MV-4-11 (cell line): ENCODE data around the gene EME1.
"Not testable (repeated sequence)": the region's sequence is repeated elsewhere in the genome, so short reads cannot be mapped to it uniquely, and the experiment has no call there.

ENCODE experiments used
- DNase-seq: peaks from one replicate; lab custom pipeline; 2025; lab: John Stamatoyannopoulos, UW

EME1 gene

GRCh38 chr17:50372758-50373556, at the start of gene EME1, which contains the start of gene MRPL27:
Gene EME1 (plus strand): TSS chr17:50373229. CDS start chr17:50375209, 1,980 bp downstream.
Gene MRPL27 (minus strand): TSS chr17:50373184. CDS start chr17:50373170, 14 bp downstream.
- DNase-seq = peak; percentile 90

GRCh38 chr17:50325906-50326305, 47.1 kb upstream of the EME1 start:
- DNase-seq = no peak

DNA sequence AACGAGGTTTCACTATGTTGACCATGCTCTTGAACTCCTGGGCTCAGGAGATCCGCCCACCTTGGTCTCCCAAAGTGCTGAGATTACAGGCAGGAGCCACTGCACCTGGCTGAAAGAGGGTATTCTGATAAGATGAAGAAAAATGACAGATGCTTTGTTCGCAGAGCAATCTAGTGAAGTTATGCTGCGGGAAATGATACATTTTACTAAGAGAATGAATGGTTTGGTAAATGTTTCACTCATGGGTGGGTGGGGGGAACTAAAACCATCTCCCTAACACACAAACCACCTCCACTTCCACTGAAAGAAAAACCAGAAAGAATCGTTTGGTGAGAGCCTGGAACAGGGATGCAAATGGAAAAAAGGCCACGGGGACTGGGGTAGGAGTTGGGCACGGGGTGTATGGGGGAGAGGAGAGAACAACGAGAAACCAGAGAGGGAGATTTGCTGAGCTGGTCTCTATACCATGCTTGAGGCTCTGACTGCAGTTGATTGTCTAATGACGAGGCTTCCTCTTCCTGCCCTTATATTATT, 46.1 kb upstream of the EME1 start:
- DNase-seq = no peak

GRCh38 chr17:50328363-50329325, 44.4 kb upstream of the EME1 start:
- DNase-seq = peak; percentile 16

- DNase-seq = no peak
These were observed 43.3 kb upstream of the EME1 start for GRCh38 chr17:50329716-50330115.

DNA sequence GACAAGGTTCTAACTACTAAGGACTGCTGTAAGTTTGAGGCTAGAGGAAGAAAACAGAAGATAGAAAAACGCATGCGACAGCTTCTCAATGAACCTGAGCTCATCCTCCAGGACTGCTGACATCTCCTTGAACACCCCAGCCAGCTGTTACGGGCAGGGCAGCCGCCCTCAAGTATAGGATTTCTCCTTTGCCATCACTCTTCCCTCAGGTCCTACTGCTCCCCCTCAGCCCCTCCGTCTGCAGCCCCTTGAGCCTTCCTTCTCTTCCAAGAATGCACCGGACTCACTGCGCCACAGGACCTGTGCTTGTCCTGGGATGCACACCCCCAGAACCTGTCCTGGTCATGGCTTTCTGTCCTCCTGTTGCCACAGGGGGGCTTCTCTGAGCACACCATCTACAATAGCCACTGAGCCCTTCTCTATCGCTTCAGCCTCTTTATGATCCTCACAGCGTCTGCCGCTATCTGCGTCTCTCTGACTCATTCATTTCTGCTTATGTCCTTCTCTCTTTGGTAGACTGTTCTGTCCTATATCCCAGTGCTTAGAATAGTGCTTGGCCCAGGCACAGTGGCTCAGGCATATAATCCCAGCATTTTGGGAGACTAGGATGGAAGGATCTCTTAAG, 42.8 kb upstream of the EME1 start:
- DNase-seq = no peak

- DNase-seq = no peak
These were observed 41.8 kb upstream of the EME1 start for GRCh38 chr17:50331085-50331791.

DNA sequence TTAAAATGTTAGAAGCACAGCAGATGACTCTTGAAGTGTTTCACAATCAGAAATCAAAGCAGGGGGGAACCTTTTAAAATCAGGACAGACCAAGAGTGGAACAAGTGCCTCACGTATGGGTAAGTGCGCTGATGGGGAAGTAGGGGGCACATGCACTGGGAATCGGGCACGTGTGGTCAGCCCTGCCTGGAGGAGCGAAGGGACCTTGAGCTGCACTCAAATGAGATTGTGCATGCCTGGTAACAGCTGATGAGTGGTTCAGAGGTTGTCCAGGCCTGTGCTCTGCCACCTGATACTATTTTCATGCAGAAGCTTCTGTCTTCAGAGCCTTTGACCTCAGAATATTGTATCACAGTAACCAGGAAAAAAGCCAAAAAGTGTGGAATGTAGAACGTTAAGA, 40.8 kb upstream of the EME1 start:
- peak; percentile 21 for DNase-seq

DNA sequence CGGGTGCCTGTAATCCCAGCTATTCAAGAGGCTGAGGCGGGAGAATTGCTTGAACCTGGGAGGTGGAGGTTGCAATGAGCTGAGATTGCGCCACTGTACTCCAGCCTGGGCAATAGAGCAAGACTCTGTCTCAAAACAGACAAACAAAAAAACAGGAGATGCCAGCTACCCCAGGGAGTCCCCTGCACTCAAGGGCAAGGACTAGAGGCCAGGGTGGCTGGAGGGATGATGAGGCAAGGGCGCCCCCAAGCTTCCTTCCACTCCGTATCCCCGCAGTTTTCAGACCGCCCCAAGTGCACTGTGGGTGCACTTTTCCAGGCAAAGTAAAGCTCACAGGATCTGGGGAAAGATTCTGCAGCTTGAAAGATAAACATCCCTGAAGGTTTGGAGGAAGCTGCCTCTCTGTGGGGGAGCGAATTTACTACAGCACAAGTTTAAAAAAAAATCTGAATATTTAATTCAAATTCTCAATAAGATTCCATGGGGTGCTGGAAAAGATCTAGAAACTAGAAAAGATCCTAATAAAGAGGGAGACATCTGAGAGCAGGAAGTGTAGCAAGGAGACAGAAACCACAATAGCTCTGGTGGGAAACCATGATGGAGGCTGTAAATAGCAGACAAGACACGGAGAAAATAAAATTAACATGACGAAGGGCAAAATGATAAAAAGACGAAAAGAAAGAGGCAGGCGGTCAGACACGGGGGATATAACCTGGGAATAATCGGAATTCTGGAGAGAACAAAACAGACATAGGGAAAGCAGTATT, 39.6 kb upstream of the EME1 start:
- DNase-seq = not testable (repeated sequence)

GRCh38 chr17:50337956-50338355, 35.1 kb upstream of the EME1 start:
- no peak for DNase-seq

DNA sequence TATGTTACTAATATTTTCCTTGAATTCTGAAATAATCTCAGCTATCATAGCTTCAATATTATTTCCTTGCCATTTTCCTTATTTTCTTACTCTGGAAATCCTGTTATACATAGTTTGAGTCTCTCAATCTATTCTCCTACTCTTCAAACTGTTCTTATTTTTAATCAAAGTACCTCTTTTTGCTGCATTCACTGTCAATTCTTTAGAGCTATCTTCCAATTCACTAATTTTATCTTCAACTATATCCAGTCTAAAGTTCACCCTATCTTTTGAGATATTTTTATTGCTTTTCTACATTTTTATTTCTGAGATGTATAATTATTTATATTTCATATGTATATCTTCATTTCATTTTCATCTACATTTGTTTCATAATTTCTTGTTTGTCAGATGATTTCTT, 34.4 kb upstream of the EME1 start:
- no peak for DNase-seq

- no peak for DNase-seq
These were observed 33.6 kb upstream of the EME1 start for GRCh38 chr17:50339381-50339780.

- DNase-seq = peak; percentile 57
These were observed 28.2 kb upstream of the EME1 start for GRCh38 chr17:50344731-50345365.

GRCh38 chr17:50345432-50346312, 27.4 kb upstream of the EME1 start, which contains the start of gene XYLT2:
Gene XYLT2 (plus strand): TSS chr17:50346126. CDS start chr17:50346141, 15 bp downstream.
- peak; percentile 64 for DNase-seq

DNA sequence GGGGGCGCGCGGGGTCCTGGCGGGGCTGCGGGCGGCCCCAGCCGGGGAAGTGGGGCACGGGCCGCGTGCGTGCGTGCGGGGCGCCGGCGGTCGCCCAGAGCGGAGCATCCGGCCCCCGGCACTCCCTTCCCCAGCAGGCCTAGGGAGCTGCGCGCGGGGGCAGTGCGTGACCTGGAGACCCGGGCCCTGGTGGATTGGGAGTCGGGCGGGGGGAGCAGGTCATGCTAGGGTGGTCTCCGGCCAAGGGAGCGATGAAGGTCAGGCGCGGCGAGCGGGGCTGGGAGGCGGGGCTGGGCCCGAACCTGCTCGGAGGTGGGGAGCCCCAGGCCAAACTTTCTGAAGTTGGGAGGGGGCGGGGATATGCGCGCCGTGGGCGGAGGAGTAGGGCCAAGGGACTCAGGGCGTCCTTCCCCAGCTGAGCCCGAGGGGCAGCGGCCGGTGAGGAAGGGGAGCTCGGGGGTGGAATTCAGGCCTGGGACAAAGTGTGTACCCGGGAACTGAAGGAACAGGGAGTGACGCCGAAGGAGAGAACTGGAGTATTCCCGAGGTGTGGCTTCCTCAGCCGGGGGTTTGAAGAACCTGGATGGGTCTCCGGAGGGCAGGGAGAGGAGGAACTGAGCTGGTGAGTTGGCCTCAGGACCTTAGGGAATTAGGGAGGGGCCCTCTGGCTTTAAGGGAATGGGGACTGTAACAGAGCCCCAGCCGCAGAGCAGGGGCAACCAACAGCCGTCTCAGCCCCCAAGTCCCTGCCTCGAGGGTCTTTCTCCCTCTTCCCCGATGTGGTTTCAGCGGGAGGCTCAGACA, 26.5 kb upstream of the EME1 start:
- no peak for DNase-seq

DNA sequence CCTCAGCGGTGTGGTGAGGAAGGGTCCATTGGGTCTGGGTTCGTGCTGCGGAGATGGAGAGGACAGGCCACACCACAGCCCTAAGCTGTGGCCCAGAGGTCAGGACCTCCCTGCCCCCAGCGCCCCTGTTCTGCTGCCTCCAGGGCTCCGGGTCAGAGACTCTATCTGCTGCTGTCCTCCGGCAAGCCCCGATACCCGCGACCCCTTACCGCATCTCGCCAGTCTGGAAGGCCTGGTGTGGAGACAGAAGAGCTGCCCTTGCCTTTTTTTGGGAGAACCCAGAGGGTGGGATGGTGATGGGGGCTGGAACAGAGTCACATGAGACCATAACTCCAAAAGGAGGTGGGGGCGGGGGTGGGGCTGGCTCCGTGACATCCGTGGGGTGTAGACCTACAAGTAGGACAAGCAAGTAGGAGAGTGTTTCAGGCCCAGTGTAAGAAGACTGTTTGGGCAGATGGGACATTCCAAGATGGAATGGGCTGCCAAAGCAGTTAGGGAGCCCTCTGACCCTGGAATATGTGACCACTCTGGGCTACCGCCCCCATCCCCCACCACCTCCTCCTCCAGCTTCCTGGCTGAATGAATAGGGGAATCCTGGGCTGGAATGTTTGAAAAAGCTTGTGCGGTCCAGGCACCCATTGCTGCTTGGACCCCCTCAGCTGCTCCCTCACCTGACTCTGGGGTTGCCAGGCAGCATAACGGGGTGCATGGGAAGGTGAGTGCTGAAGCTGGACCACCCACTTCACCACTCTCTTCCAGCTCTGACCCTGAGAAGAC, 25.7 kb upstream of the EME1 start:
- DNase-seq = no peak

- DNase-seq = no peak
These were observed 25.1 kb upstream of the EME1 start for GRCh38 chr17:50347894-50348291.
